PFSK-1 (cell line): ENCODE results near the gene CASZ1.

Experiments
- POLR2AphosphoS5 ChIP-seq: IDR thresholded peaks from 2 replicates; pipeline ENCODE4 v1.6.1; 2012; ENCODE audit warnings: low read depth, mild to moderate bottlenecking, control low read depth, low read length, moderate library complexity
- REST ChIP-seq, 2 experiments: IDR thresholded peaks; 2 replicates each; pipeline versions ENCODE4 v1.6.1 to v1.8.0; 2011 to 2012; ENCODE audit warnings: low read depth in 2 of 2, low read length in 2 of 2, control low read depth in 1 of 2, inconsistent platforms in 1 of 2, mild to moderate bottlenecking in 1 of 2, moderate library complexity in 1 of 2; ENCODE audit not compliant: insufficient read depth in 1 of 2
- SIN3A ChIP-seq: IDR thresholded peaks from 2 replicates; pipeline ENCODE4 v1.6.1; 2012; ENCODE audit warnings: mild to moderate bottlenecking, low read length, moderate library complexity, borderline replicate concordance; ENCODE audit not compliant: insufficient read depth
- TAF1 ChIP-seq: IDR thresholded peaks from 2 replicates; pipeline ENCODE4 v1.6.1; 2012; ENCODE audit warnings: low read length, control low read depth, borderline replicate concordance; ENCODE audit not compliant: insufficient read depth

GRCh38 chr1:10613340-10613739 is 183.1 kb downstream of the CASZ1 start:
- TF ChIP-seq SIN3A (no peak), REST (IDR thresholded peaks at IDR 0.05; ENCODE audit: insufficient read depth in 1 of 2, low read depth in 2 of 2, low read length in 2 of 2) (no peak), POLR2AphosphoS5 (no peak), TAF1 (no peak)
